SU-DHL-6 (cell line): Measurements from ENCODE around the gene SLC6A7.

Source experiments
- EZH2phosphoT487 ChIP-seq: fragments of 200-600 bp; sonication (generic), shearing (Covaris generic); conservative IDR thresholded peaks from 2 replicates; pipeline ENCODE4 v1.6.1; 2018; ENCODE audit warnings: mild to moderate bottlenecking, antibody characterized with exemption, low read length, moderate library complexity, mixed read lengths
- TF ChIP-seq, protein P1 (sequence below): fragments of 200-600 bp; sonication (generic); IDR thresholded peaks from one replicate; pipeline ENCODE4 v1.5.1; 2017; ENCODE audit warnings: antibody characterized with exemption, mild to moderate bottlenecking, low read length, moderate library complexity; ENCODE audit not compliant: insufficient read depth, poor library complexity, severe bottlenecking

DNA sequence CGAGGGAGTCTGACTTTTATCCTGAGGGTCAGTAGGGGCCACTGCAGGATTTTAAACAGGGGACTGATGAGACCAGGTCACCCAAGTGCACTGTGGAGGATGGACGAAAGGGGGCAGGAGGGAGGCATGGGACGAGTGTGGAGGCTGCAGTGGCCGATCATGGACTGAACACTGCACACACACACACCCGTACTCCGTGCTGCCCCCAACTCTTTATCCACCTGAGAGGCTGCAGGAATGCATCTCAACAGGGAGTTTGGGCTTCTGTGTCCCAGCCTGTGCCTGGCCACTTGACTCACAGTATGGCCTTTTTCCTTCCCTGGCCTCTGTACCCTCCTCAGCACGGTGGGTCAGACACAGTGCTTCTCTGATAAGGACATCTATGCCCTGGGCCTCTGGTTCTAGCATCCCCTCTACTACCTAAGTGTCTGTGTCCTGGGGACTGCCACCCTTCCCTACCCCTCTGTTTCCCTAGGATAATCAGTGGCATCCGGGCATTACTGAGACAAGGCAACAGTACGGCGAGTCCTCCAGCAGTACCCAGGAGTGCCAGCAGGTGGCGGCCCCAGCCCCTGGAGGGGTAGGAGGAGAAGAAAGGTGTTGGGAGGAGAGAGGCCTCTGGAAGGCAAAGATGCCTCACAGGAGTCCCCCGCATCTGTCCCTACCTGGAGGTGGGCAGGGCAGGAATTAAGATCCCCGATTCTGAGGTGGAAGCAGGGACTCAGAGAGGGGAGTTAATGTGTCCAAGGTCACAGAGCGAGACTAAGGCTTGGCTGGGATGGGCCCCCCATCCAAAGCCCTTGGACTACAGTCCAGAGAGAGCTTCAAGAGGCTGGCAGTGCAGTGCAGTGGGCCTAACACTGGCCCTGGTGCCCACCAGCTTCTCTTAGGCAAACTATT, 28.4 kb upstream of the SLC6A7 start:
- TF ChIP-seq, protein P1, sequence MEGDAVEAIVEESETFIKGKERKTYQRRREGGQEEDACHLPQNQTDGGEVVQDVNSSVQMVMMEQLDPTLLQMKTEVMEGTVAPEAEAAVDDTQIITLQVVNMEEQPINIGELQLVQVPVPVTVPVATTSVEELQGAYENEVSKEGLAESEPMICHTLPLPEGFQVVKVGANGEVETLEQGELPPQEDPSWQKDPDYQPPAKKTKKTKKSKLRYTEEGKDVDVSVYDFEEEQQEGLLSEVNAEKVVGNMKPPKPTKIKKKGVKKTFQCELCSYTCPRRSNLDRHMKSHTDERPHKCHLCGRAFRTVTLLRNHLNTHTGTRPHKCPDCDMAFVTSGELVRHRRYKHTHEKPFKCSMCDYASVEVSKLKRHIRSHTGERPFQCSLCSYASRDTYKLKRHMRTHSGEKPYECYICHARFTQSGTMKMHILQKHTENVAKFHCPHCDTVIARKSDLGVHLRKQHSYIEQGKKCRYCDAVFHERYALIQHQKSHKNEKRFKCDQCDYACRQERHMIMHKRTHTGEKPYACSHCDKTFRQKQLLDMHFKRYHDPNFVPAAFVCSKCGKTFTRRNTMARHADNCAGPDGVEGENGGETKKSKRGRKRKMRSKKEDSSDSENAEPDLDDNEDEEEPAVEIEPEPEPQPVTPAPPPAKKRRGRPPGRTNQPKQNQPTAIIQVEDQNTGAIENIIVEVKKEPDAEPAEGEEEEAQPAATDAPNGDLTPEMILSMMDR: peak; percentile 96
- no peak for TF ChIP-seq EZH2phosphoT487
